ENCODE results near the gene DHCR7. TPM values are rescaled to one million over a fixed set of nuclear protein-coding genes. Genes with fewer than 3 reads are reported as not detected.

Gene DHCR7
- total RNA-seq, 1 donor from 2014 or later = 32.3 TPM

DNA sequence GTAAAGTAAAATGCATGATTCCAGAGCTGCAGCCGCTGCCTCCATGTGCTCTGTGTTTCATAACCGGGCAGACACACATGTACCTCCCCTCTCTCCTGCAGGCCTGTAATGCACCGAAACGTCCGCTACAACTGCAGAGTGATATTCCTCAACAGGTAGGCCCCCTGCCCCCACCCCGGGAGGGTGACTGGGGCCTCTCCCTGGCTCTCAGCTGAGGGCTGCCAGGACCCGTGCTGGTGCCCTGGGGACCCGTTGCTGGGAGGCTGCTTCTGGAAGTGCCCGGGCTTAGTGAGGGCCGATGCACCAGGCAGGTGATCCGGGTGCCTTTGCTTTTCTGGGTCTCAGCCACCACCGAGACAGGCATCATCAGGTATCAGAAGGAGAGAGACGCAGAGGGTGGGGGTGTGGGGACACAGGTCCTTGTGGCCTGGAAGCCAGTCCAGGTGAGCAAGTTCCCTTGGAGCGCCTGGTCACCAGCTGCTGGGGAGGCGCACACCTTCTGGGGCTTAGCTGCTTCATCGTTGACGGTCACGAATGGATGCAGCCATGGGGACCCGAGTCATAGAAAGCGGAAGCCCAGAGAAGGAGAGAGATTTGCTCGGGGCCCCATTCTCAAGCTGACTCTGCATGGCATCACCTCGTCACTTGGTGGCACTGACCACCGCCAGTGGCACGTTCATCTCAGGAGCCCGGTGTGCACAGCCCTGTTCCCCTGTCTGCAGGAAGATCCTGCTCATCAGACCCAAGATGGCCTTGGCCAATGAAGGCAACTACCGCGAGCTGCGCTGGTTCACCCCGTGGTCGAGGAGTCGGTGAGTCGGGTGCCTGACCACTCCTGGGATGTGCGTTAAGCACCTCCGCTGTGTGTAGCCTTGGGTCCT lies 15.4 kb upstream of the DHCR7 start:
- no peak for DNase-seq (ENCODE audit: low read depth)
- no peak overlapping the region for H3K4me3 ChIP-seq (ENCODE audit: low read depth, low read length)
- TF ChIP-seq CTCF (conservative IDR thresholded peaks at IDR 0.05; ENCODE audit: low read depth, low read length) = no peak

DNA sequence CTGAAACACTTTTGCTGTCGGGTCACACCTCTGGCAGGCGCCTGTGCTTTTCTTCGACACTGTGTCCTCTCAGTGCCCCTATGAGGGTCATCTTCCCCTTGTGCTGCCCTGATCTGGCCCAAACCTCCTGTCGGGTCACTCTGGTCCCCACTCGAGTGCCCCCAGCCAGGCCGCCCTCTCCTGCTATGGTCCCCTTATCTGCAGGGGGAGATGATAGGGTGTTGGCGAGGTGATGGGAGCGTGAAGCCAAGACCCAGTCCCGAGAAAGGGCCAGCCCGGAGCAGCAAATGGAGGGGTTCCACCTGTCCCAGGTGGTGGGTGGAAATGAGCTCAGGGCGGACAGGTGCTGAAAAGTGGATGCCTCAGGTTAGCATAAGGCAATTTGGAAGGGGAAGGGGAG lies 14.5 kb upstream of the DHCR7 start:
- no peak for DNase-seq (ENCODE audit: low read depth)
- no peak overlapping the region for H3K4me3 ChIP-seq (ENCODE audit: low read depth, low read length)
- no peak for TF ChIP-seq CTCF (conservative IDR thresholded peaks at IDR 0.05; ENCODE audit: low read depth, low read length)

DNA sequence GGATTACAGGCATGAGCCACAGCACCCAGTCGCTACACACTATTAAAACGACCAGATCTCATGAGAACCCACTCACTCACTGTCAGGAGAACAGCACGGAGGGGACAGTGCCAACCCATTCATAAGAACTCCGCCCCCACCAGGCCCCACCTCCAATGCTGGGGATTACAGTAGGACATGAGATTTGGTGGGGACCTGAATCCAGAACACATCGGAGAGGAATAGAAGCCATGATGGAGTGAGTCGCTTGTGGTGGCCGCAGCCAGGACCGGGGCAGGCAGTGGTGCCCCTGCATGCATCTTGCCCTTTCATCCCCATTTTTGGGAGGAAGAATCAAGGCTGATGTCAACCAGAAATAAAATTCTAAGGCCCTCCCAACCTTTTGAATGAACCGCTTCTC lies 13.5 kb upstream of the DHCR7 start:
- no peak overlapping the region for H3K4me3 ChIP-seq (ENCODE audit: low read depth, low read length)
- no peak for DNase-seq (ENCODE audit: low read depth)
- TF ChIP-seq CTCF (conservative IDR thresholded peaks at IDR 0.05; ENCODE audit: low read depth, low read length) = no peak

DNA sequence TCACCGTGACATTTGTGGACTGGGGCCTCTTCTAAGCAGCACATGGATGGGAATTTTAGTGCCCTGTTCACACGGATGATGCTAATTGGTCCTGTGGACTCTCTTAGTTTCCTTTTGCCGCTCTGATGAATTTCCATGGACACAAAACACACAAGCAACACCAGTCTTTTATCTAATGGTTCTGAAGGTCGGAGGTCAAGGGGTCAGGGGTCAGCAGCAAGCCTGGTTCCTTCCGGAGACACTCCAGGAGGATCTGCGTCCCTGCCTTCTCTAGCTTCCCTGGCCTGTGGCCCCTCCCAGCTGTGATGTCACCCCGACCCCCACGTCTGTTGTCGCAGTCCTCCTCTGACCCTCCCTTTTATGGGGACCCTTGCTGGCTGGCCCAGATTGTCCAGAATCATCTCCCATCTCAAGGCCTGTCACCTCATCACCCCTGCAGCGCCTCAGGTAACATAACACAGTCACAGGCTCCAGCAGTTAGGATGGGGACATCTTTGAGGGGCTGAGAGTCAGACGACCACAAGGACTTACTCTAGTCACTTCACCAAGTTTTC lies 11.7 kb upstream of the DHCR7 start:
- no peak for TF ChIP-seq CTCF (conservative IDR thresholded peaks at IDR 0.05; ENCODE audit: low read depth, low read length)
- no peak for DNase-seq (ENCODE audit: low read depth)
- H3K4me3 ChIP-seq (ENCODE audit: low read depth, low read length) = no peak overlapping the region

GRCh38 chr11:71459076-71459766 lies 11.0 kb upstream of the DHCR7 start:
- DNase-seq (ENCODE audit: low read depth) = no peak
- TF ChIP-seq CTCF (conservative IDR thresholded peaks at IDR 0.05; ENCODE audit: low read depth, low read length) = no peak
- H3K4me3 ChIP-seq (ENCODE audit: low read depth, low read length) = no peak overlapping the region

DNA sequence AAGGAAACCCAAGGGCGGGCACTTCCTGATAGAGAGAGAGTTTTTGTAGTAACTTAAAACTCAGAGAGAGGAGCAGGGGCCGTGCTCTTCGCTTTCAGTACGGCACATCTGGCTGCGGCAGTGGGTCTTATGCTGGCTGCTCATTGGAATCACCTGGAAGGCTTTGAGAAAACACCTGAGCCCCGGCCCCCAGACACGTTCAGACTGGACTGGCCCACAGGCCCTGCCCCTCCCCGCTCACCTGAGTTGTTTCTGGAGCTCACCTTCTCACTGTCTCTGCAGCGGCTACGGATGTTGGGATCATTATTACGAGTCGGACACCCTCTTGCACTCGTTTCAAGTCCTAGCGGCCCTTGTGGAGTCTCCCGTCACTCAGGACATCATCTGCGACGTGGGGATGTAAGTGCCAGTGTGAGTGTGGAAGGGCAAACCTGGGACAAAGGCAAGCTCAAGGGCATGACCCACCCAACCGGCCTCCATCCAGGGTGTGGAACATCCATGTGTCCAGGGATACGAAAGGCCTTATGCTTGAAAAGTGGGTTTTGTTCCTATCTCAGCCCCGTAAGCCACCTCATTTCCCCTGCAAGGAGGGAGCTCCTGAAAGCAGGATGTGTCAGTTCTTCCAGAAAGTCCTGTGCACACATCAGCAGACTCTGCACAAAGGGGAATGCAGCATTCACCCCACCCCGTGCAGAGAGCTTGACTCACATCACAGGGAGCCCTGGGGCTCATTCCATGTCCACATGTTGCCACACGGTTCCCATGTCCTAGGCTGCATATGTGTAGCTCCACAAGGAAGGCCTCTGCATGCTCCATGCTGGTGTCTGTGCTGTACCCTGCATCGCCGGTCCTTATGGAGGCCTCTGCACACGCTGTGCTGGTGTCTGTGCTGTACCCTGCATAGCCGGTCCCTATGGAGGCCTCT lies 10.2 kb upstream of the DHCR7 start:
- no peak for DNase-seq (ENCODE audit: low read depth)
- no peak for TF ChIP-seq CTCF (conservative IDR thresholded peaks at IDR 0.05; ENCODE audit: low read depth, low read length)
- no peak overlapping the region for H3K4me3 ChIP-seq (ENCODE audit: low read depth, low read length)
